ENCODE measurements around the gene GSE1. TPM values are rescaled to one million over a fixed set of nuclear protein-coding genes. Genes with fewer than 3 reads are reported as not detected.

The GSE1 gene
- total RNA-seq, 6 experiments from 2014 or later = 30.0 to 48.0 (median 38.8) TPM

DNA sequence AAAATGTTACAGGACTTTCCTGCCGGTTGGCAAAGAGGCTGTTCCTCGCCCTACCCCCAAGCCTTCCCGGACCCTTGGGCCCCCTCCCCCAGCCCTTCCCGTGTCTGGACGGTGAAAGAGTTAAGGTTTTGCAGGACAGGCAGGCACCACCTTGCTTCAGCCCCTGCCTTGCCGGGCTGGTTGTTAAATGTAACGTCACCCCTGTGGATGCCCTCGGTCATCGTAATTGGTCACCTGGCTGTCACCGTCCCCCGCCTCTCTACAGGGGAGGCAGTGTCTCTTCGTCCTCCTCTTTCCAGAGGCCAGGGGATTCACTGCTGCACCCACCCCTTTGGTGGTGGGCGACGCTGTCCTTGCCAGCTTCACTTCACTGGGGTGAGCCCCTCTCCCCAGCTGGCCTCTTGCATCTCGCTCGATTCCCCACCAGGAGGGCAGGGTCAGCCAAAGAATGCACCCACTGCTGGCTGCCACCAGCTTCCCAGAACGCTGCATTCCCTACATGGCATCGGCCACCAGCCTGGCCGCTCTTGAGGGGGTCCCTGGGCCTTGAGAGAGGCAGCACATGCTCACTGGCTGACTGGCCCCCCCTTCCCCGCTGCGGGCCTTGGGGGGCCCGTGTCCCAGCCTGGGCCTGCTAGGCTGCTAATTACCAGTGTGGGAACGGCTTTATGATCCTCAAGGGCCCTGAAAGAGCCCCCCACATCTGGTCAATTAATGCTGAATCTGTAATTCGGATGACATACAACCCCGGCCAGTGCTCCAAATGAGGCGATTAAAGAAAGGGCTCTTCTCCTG is 25.2 kb upstream of the GSE1 start:
- 98% methylated on average over 11 of the region's 26 CpGs for WGBS (ENCODE audit: insufficient coverage, low coverage, low lambda C conversion rate, missing lambda C conversion rate)
- Histone ChIP-seq H3K27ac (no peak overlapping the region), H3K9me3 (no peaks in the 10 kb centered on the region), H3K4me3 (no peak overlapping the region), H3K27me3 (no peaks in the 10 kb centered on the region), H3K36me3 (no peaks in the 10 kb centered on the region), H3K4me1 (no peaks in the 10 kb centered on the region)
- TF ChIP-seq, protein P1, sequence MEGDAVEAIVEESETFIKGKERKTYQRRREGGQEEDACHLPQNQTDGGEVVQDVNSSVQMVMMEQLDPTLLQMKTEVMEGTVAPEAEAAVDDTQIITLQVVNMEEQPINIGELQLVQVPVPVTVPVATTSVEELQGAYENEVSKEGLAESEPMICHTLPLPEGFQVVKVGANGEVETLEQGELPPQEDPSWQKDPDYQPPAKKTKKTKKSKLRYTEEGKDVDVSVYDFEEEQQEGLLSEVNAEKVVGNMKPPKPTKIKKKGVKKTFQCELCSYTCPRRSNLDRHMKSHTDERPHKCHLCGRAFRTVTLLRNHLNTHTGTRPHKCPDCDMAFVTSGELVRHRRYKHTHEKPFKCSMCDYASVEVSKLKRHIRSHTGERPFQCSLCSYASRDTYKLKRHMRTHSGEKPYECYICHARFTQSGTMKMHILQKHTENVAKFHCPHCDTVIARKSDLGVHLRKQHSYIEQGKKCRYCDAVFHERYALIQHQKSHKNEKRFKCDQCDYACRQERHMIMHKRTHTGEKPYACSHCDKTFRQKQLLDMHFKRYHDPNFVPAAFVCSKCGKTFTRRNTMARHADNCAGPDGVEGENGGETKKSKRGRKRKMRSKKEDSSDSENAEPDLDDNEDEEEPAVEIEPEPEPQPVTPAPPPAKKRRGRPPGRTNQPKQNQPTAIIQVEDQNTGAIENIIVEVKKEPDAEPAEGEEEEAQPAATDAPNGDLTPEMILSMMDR (IDR thresholded peaks at IDR 0.05) = no peak
- no peak for TF ChIP-seq POLR2A (IDR thresholded peaks at IDR 0.05)
- DNase-seq (no peak), ATAC-seq (no peak)
- intact Hi-C loops (cut with DNase I) = no loop called here

DNA sequence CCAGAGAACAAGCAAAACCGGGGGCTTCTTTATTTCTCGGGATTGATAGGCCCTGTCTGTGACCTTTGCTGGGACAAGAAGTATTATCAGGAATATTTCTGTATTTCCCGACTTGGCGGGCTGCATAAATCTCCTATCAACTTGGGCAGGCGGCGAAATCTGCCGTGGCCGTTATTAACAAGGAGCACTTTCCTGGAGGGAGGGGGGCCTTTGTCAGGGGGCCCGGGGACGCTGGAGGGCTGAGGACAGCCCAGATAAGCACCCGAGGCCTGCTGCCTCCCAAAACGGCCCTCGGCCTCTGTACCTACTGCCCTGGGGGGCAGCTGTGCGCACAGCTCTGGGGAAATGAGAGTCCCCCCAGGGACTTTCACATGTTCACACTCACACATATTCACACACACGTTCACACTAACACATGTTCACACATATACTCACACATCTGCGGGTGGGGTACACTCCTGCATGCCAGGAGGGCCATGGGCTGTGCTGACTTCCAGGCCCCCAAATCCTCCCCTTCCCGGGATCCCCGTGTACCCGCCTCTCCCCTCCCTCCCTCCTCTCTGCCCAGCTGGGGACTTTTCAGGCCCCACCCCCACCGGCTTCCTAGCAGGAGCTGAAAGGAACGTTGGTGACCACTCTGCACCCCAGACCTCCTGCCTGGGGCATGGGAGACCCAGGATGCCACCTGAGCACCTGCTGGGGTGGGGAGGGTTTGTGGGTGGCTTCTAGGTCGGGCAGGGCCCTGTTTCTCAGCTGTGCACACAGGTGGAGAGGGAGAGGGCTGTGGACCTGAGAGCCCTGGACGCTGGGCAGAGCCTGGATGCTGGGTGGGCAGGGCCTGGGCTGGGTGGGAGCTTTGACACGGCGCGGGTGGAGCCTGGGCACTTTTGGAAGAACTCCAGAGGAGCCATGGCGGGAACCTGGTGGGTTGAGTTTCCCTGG is 24.3 kb upstream of the GSE1 start:
- intact Hi-C loops (cut with DNase I) = no loop called here
- DNase-seq (no peak), ATAC-seq (no peak)
- no peak overlapping the region for H3K27ac ChIP-seq
- H3K36me3 ChIP-seq = no peaks in the 10 kb centered on the region
- H3K4me1 ChIP-seq = no peaks in the 10 kb centered on the region
- H3K4me3 ChIP-seq = no peak overlapping the region
- 82% methylated on average over 13 of the region's 27 CpGs for WGBS (ENCODE audit: insufficient coverage, low coverage, low lambda C conversion rate, missing lambda C conversion rate)
- no peak for TF ChIP-seq POLR2A (IDR thresholded peaks at IDR 0.05)
- TF ChIP-seq, protein P1 (IDR thresholded peaks at IDR 0.05) = no peak
- H3K9me3 ChIP-seq = no peaks in the 10 kb centered on the region
- no peaks in the 10 kb centered on the region for H3K27me3 ChIP-seq

DNA sequence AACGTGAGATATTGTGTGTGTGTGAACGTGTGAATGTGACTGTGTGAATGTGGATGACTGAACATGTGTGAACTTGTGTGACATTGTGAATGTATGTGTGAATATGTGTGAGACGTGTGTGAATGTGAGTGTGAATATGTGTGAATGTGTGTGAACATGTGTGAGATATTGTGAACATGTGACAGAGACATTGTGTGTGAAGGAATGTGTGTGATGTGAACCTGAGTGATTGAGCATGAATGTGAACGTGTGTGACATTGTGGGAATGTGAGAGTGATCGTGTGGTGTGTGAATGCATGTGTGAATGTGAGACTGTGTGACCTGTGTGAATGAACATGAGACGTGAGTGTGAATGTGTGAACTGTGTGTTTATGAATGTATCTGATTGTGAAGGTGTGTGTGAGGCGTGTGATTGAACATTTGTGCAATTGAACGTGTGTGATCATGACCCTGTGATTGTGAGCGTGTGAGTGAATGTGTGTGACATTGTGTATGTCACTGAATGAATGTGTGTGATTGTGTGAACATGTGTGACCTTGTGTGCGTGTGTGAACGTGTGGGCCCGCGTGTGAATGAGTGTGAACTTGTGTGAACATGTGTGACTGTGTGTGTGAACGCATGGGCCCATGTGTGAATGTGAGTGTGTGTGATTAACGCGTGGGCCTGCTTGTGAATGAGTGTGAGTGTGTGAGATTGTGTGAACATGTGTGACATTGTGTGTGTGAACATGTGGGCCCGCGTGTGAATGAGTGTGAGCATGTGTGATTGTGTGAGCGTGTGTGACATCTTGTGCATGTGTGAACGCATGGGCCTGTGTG is 23.2 kb upstream of the GSE1 start:
- ATAC-seq = no peak
- H3K4me1 ChIP-seq = no peaks in the 10 kb centered on the region
- 89% methylated on average over 19 of the region's 20 CpGs for WGBS (ENCODE audit: insufficient coverage, low coverage, low lambda C conversion rate, missing lambda C conversion rate)
- H3K27ac ChIP-seq = no peak overlapping the region
- TF ChIP-seq, protein P1 (IDR thresholded peaks at IDR 0.05) = no peak
- TF ChIP-seq POLR2A (IDR thresholded peaks at IDR 0.05) = no peak
- no peaks in the 10 kb centered on the region for H3K9me3 ChIP-seq
- intact Hi-C loops (cut with DNase I) = no loop called here
- H3K27me3 ChIP-seq = no peaks in the 10 kb centered on the region
- H3K36me3 ChIP-seq = no peaks in the 10 kb centered on the region
- H3K4me3 ChIP-seq = no peak overlapping the region
- DNase-seq = no peak

DNA sequence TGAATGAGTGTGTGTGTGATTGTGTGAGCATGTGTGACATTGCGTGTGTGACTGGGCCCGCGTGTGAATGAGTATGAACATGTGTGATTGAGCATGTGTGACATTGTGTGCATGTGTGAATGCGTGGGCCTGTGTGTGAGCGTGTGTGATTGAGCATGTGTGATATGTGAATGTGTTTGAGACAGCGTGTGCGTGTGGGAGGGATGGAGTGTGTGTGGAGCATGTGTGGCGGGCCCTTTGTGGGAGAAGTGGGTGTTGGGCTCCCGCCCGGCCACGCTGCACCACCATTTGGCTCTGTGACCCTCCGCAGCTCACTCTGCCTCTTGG is 22.7 kb upstream of the GSE1 start:
- TF ChIP-seq POLR2A (IDR thresholded peaks at IDR 0.05) = no peak
- TF ChIP-seq, protein P1 (IDR thresholded peaks at IDR 0.05) = no peak
- Histone ChIP-seq H3K4me1 (no peaks in the 10 kb centered on the region), H3K9me3 (no peaks in the 10 kb centered on the region), H3K36me3 (no peaks in the 10 kb centered on the region), H3K27me3 (no peaks in the 10 kb centered on the region), H3K27ac (no peak overlapping the region), H3K4me3 (no peak overlapping the region)
- intact Hi-C loops (cut with DNase I) = no loop called here
- no peak for DNase-seq
- whole genome bisulfite sequencing (ENCODE audit: insufficient coverage, low coverage, low lambda C conversion rate, missing lambda C conversion rate) = 82% methylated on average over 6 of the region's 12 CpGs
- ATAC-seq = no peak

Measured in right lobe of liver (tissue), 6 donors.